Cardiac muscle cell (in vitro differentiated cells and primary cell): ENCODE measurements around the gene CTIF. TPM values are rescaled to one million over a fixed set of nuclear protein-coding genes. Genes with fewer than 3 reads are reported as not detected.

Experiments
- DNase-seq, 2 donors: peaks; one replicate each; pipeline versions ENCODE4 v3.0.0 to v3.0.0-alpha.2; 2010 to 2017; ENCODE audit warnings: low read depth in 1 of 2, low spot score in 1 of 2
- H3K27ac ChIP-seq: fragments of 200-600 bp; sonication (generic); 2 replicates; pipeline ENCODE4 v1.5.1; 2016
- H3K27me3 ChIP-seq: fragments of 200-600 bp; sonication (generic); 2 replicates; pipeline ENCODE4 v1.6.0; 2016; ENCODE audit warnings: control low read depth
- H3K36me3 ChIP-seq: fragments of 200-600 bp; sonication (generic); 2 replicates; pipeline ENCODE4 v1.5.1; 2016; ENCODE audit warnings: control low read depth
- H3K4me1 ChIP-seq: fragments of 200-600 bp; sonication (generic); 2 replicates; pipeline ENCODE4 v1.8.1; 2017; ENCODE audit warnings: low read depth, mild to moderate bottlenecking, mixed run types
- H3K4me3 ChIP-seq: fragments of 200-600 bp; sonication (generic); 2 replicates; pipeline ENCODE4 v1.5.1; 2016; ENCODE audit warnings: mild to moderate bottlenecking
- H3K9me3 ChIP-seq: fragments of 200-600 bp; sonication (generic); 2 replicates; pipeline ENCODE4 v1.5.1; 2017; ENCODE audit warnings: low read depth, mild to moderate bottlenecking, control low read depth
- CTCF ChIP-seq: IDR thresholded peaks from 2 replicates; pipeline ENCODE4 v1.5.1; 2012; ENCODE audit warnings: low read depth, mild to moderate bottlenecking, low read length
- polyA plus RNA-seq: library from polyadenylated mRNA; unstranded; fragments of >200 nt; fragmentation: Nextera tagmentation; extraction: Ambion mirVana; gene quantifications from 2 replicates; pipeline ENCODE4 v1.2.1, GENCODE V29; 2016
- total RNA-seq: library from RNA; depleted of rRNA; stranded (reverse); fragments of >200 nt; gene quantifications from 2 replicates; pipeline ENCODE4 v1.2.3, GENCODE V29; 2016

CTIF gene
- total and polyA plus RNA-seq, 2 experiments from 2014 or later, result 16.5 to 22.0 TPM

- no peak for DNase-seq
- no peak overlapping the region for H3K4me3 ChIP-seq
- H3K9me3 ChIP-seq, result no peaks in the 10 kb centered on the region
- no peak overlapping the region for H3K27ac ChIP-seq
- H3K36me3 ChIP-seq, result no peaks in the 10 kb centered on the region
- no peaks in the 10 kb centered on the region for H3K27me3 ChIP-seq
- no peak for TF ChIP-seq CTCF
- H3K4me1 ChIP-seq, result no peaks in the 10 kb centered on the region
These were observed 143.9 kb downstream of the CTIF start for GRCh38 chr18:48682768-48683167.

- H3K27me3 ChIP-seq, result no peaks in the 10 kb centered on the region
- TF ChIP-seq CTCF, result no peak
- no peaks in the 10 kb centered on the region for H3K9me3 ChIP-seq
- no peaks in the 10 kb centered on the region for H3K36me3 ChIP-seq
- no peak overlapping the region for H3K4me3 ChIP-seq
- H3K27ac ChIP-seq, result no peak overlapping the region
- DNase-seq, result no peak
- H3K4me1 ChIP-seq, result no peaks in the 10 kb centered on the region
These were observed 144.4 kb downstream of the CTIF start for GRCh38 chr18:48683197-48683596.

- no peaks in the 10 kb centered on the region for H3K27me3 ChIP-seq
- H3K9me3 ChIP-seq, result no peaks in the 10 kb centered on the region
- TF ChIP-seq CTCF, result no peak
- H3K4me1 ChIP-seq, result no peaks in the 10 kb centered on the region
- no peak overlapping the region for H3K4me3 ChIP-seq
- no peak for DNase-seq
- no peak overlapping the region for H3K27ac ChIP-seq
- H3K36me3 ChIP-seq, result no peaks in the 10 kb centered on the region
These were observed 144.8 kb downstream of the CTIF start for GRCh38 chr18:48683661-48684060.

- no peak for DNase-seq
- Histone ChIP-seq H3K9me3 (no peaks in the 10 kb centered on the region), H3K27me3 (no peaks in the 10 kb centered on the region), H3K4me1 (no peaks in the 10 kb centered on the region), H3K4me3 (no peak overlapping the region), H3K27ac (no peak overlapping the region), H3K36me3 (no peaks in the 10 kb centered on the region)
- no peak for TF ChIP-seq CTCF
These were observed 148.7 kb downstream of the CTIF start for GRCh38 chr18:48687346-48688042.

GRCh38 chr18:48688961-48689360, 150.1 kb downstream of the CTIF start:
- TF ChIP-seq CTCF, result no peak
- no peak for DNase-seq
- Histone ChIP-seq H3K4me3 (no peak overlapping the region), H3K9me3 (no peaks in the 10 kb centered on the region), H3K36me3 (no peaks in the 10 kb centered on the region), H3K4me1 (no peaks in the 10 kb centered on the region), H3K27me3 (no peaks in the 10 kb centered on the region), H3K27ac (no peak overlapping the region)
